HCT116 (cell line): ENCODE data around the gene MYO7A. TPM values are rescaled to one million over a fixed set of nuclear protein-coding genes. Genes with fewer than 3 reads are reported as not detected.

Experiments used
- ATAC-seq: fragments of 200-7000 bp; cut with Tn5 transposase; 2 replicates; pipeline ENCODE4 v1.9.1; 2020; ENCODE audit warnings: mild to moderate bottlenecking, moderate library complexity
- BruUV-seq: library from RNA; stranded (reverse); fragments of 400-500 nt; replicated peaks from 2 replicates; lab custom pipeline; 2021; lab: Mats Ljungman, UMichigan
- CTCF ChIA-PET: fragments of 300-600 bp; sonication (Branson Sonifier 250); formaldehyde crosslinking; loops from one replicate; lab custom pipeline; 2021; ENCODE audit warnings: antibody characterized with exemption; lab: Charles Lee
- POLR2A ChIA-PET: fragments of 300-600, 350-600 bp; sonication (Branson Sonifier 250); formaldehyde crosslinking; loops from one replicate; lab custom pipeline; 2021; ENCODE audit warnings: antibody characterized with exemption; lab: Charles Lee
- RAD21 ChIA-PET, 2 experiments: fragments of 300-600 bp; sonication (Branson Sonifier 250); formaldehyde crosslinking; loops; one replicate each; lab custom pipeline; 2023; ENCODE audit warnings: low total read pairs in 2 of 2; ENCODE audit not compliant: uncharacterized antibody in 2 of 2, unreplicated experiment in 2 of 2, low non-redundant PET in 1 of 2; lab: Charles Lee
- DNase-seq: peaks from one replicate; pipeline ENCODE4 v3.0.0-alpha.2; 2010; ENCODE audit warnings: low read depth, low spot score
- H2AFZ ChIP-seq: fragments of 200-600 bp; shearing (Covaris generic), sonication (generic); 2 replicates; pipeline ENCODE4 v1.6.1; 2017; ENCODE audit warnings: low read depth, mixed run types, mixed read lengths, antibody characterized with exemption, low read length; ENCODE audit not compliant: poor library complexity, severe bottlenecking
- H3K27ac ChIP-seq: 2 replicates; pipeline ENCODE4 v1.5.1; 2012; ENCODE audit warnings: low read depth, low read length
- H3K27me3 ChIP-seq: fragments of 200-600 bp; sonication (generic); 2 replicates; pipeline ENCODE4 v1.6.1; 2016; ENCODE audit warnings: mixed run types, low read length, mixed read lengths; ENCODE audit not compliant: insufficient read depth
- H3K36me3 ChIP-seq, 2 experiments: fragments of 200-500 bp in 1 of 2; fragments of 200-600 bp in 1 of 2; sonication (Bioruptor generic) in 1 of 2; sonication (generic) in 1 of 2; 2 replicates each; pipeline versions ENCODE4 v1.5.1 to v1.6.1; 2014 to 2016; ENCODE audit warnings: low read length in 2 of 2, inconsistent platforms in 1 of 2, mixed read lengths in 1 of 2, mixed run types in 1 of 2; ENCODE audit not compliant: insufficient read depth in 2 of 2, control insufficient read depth in 1 of 2
- H3K4me1 ChIP-seq, 2 experiments: fragments of 200-600 bp in 1 of 2; sonication (generic) in 1 of 2; 2 replicates each; pipeline versions ENCODE4 v1.5.1 to v1.6.1; 2012 to 2017; ENCODE audit warnings: low read length in 2 of 2, inconsistent platforms in 1 of 2, mild to moderate bottlenecking in 1 of 2, mixed read lengths in 1 of 2, mixed run types in 1 of 2, moderate library complexity in 1 of 2; ENCODE audit not compliant: insufficient read depth in 2 of 2, control insufficient read depth in 1 of 2
- H3K4me2 ChIP-seq: fragments of 200-600 bp; sonication (generic); 2 replicates; pipeline ENCODE4 v1.6.1; 2017; ENCODE audit warnings: mixed run types, low read length, mixed read lengths
- H3K4me3 ChIP-seq, 2 experiments: fragments of 200-600 bp in 1 of 2; sonication (generic) in 1 of 2; replicated peaks in 1 of 2; 2 replicates each; pipeline ENCODE4 v1.5.1; 2011 to 2016; ENCODE audit warnings: low read length in 2 of 2, control low read depth in 1 of 2, low read depth in 1 of 2, mild to moderate bottlenecking in 1 of 2, mixed read lengths in 1 of 2, mixed run types in 1 of 2
- H3K79me2 ChIP-seq: fragments of 200-600 bp; sonication (generic); 2 replicates; pipeline ENCODE4 v1.6.1; 2017; ENCODE audit warnings: mild to moderate bottlenecking, mixed run types, low read length, moderate library complexity, mixed read lengths; ENCODE audit not compliant: insufficient read depth
- H3K9ac ChIP-seq: fragments of 200-600 bp; sonication (generic); 2 replicates; pipeline ENCODE4 v1.6.1; 2016; ENCODE audit warnings: low read length, mixed read lengths
- H3K9me2 ChIP-seq: fragments of 200-600 bp; sonication (generic), shearing (Covaris generic); 2 replicates; pipeline ENCODE4 v1.6.1; 2017; ENCODE audit warnings: mixed run types, mild to moderate bottlenecking, moderate library complexity; ENCODE audit not compliant: insufficient read depth
- H3K9me3 ChIP-seq, 2 experiments: fragments of 200-500 bp in 1 of 2; fragments of 200-600 bp in 1 of 2; sonication (Bioruptor generic) in 1 of 2; sonication (generic) in 1 of 2; 2 replicates each; pipeline ENCODE4 v1.6.1; 2014 to 2017; ENCODE audit warnings: low read length in 2 of 2, mixed read lengths in 2 of 2, inconsistent platforms in 1 of 2, low read depth in 1 of 2, mild to moderate bottlenecking in 1 of 2, mixed run types in 1 of 2, moderate library complexity in 1 of 2; ENCODE audit not compliant: control insufficient read depth in 1 of 2, insufficient read depth in 1 of 2
- H4K20me1 ChIP-seq: fragments of 200-600 bp; sonication (generic), shearing (Covaris generic); 2 replicates; pipeline ENCODE4 v1.6.1; 2017; ENCODE audit warnings: mixed run types, mild to moderate bottlenecking, moderate library complexity; ENCODE audit not compliant: insufficient read depth
- ATF3 ChIP-seq: IDR thresholded peaks from 2 replicates; pipeline ENCODE4 v1.6.1; 2012
- CBX3 ChIP-seq: IDR thresholded peaks from 2 replicates; pipeline ENCODE4 v1.6.1; 2012; ENCODE audit warnings: low read depth
- CEBPB ChIP-seq: IDR thresholded peaks from 2 replicates; pipeline ENCODE4 v1.6.1; 2012; ENCODE audit warnings: low read depth
- CTCF ChIP-seq, 3 experiments: fragments of 200-600 bp in 1 of 3; sonication (generic) in 1 of 3; IDR thresholded peaks in 2 of 3; conservative IDR thresholded peaks in 1 of 3; 2 replicates each; pipeline ENCODE4 v1.5.1; 2012 to 2017; ENCODE audit warnings: low read depth in 2 of 3, low read length in 2 of 3, antibody characterized with exemption in 1 of 3, borderline replicate concordance in 1 of 3, control low read depth in 1 of 3, mild to moderate bottlenecking in 1 of 3, mixed read lengths in 1 of 3, mixed run types in 1 of 3, moderate library complexity in 1 of 3; ENCODE audit not compliant: insufficient read depth in 1 of 3
- ELF1 ChIP-seq: IDR thresholded peaks from 2 replicates; pipeline ENCODE4 v1.6.1; 2012; ENCODE audit warnings: low read depth, borderline replicate concordance
- EZH2 ChIP-seq: fragments of 200-600 bp; sonication (generic); IDR thresholded peaks from 2 replicates; pipeline ENCODE4 v1.6.1; 2017; ENCODE audit warnings: antibody characterized with exemption, mixed run types
- POLR2A ChIP-seq: IDR thresholded peaks from 2 replicates; pipeline ENCODE4 v1.7.0; 2011; ENCODE audit warnings: borderline replicate concordance; ENCODE audit not compliant: insufficient read depth, insufficient read length; ENCODE audit errors: extremely low read depth
- POLR2AphosphoS5 ChIP-seq: IDR thresholded peaks from 2 replicates; pipeline ENCODE4 v1.6.1; 2011; ENCODE audit warnings: mild to moderate bottlenecking, low read depth, low read length, moderate library complexity
- RAD21 ChIP-seq: IDR thresholded peaks from 2 replicates; pipeline ENCODE4 v1.6.1; 2012; ENCODE audit warnings: low read depth, mild to moderate bottlenecking
- REST ChIP-seq: IDR thresholded peaks from 2 replicates; pipeline ENCODE4 v1.6.1; 2012; ENCODE audit warnings: low read depth
- SIN3A ChIP-seq: IDR thresholded peaks from 2 replicates; pipeline ENCODE4 v1.6.1; 2012; ENCODE audit warnings: low read depth
- SP1 ChIP-seq: IDR thresholded peaks from 2 replicates; pipeline ENCODE4 v1.6.1; 2012; ENCODE audit warnings: low read depth
- SRF ChIP-seq: IDR thresholded peaks from 2 replicates; pipeline ENCODE4 v1.6.1; 2012; ENCODE audit warnings: low read depth
- TCF7L2 ChIP-seq: IDR thresholded peaks from 2 replicates; pipeline ENCODE4 v1.7.0; 2011; ENCODE audit warnings: borderline replicate concordance, inconsistent platforms; ENCODE audit not compliant: insufficient read depth, insufficient read length; ENCODE audit errors: extremely low read depth
- YY1 ChIP-seq: IDR thresholded peaks from 2 replicates; pipeline ENCODE4 v1.6.1; 2011; ENCODE audit warnings: low read length, low read depth, moderate library complexity, mild to moderate bottlenecking; ENCODE audit not compliant: insufficient replicate concordance; ENCODE audit errors: extremely low read depth
- ZBTB33 ChIP-seq: IDR thresholded peaks from 2 replicates; pipeline ENCODE4 v1.6.1; 2011; ENCODE audit warnings: mild to moderate bottlenecking, low read length, moderate library complexity; ENCODE audit not compliant: insufficient replicate concordance; ENCODE audit errors: extremely low read depth
- intact Hi-C: fragments of 100-400 bp; cut with micrococcal nuclease; formaldehyde crosslinking; loops from 2 replicates; pipeline ENCODE4 v1.10.0; 2022
- total RNA-seq: library from RNA; stranded (reverse); gene quantifications from one replicate; pipeline ENCODE4 v1.2.1, GENCODE V29; 2021; ENCODE audit not compliant: unreplicated experiment

The MYO7A gene
- total RNA-seq, 1 experiment from 2014 or later = 1.8 TPM

- ChIA-PET RAD21 (no interaction called here), POLR2A (no interaction called here), CTCF (interaction anchor here (1.4 to 4.0 kb wide), 3 partner anchors 15 to 142 kb away, joined by 3 to 31 read pairs (median 26); partner anchors contain the start of gene MYO7A)
- Histone ChIP-seq H3K36me3 (no peaks in the 10 kb centered on the region), H3K4me2 (no peak overlapping the region), H3K9me2 (no peaks in the 10 kb centered on the region), H3K4me3 (no peak overlapping the region), H2AFZ (no peak overlapping the region), H3K9me3 (no peaks in the 10 kb centered on the region), H3K27ac (no peak overlapping the region), H3K9ac (no peak overlapping the region), H3K79me2 (no peaks in the 10 kb centered on the region), H3K4me1 (peaks cover 0 to 14% of the 10 kb centered on the region in 2 experiments; a peak in 3 of 4 replicates), H4K20me1 (no peaks in the 10 kb centered on the region), H3K27me3 (no peaks in the 10 kb centered on the region)
- BruUV-seq = no TSS peak
- no peak for ATAC-seq
- TF ChIP-seq SRF (no peak), RAD21 (no peak), SIN3A (no peak), YY1 (no peak), SP1 (no peak), ATF3 (no peak), CEBPB (no peak), ELF1 (no peak), POLR2A (no peak), ZBTB33 (no peak), CBX3 (no peak), REST (no peak), EZH2 (no peak), TCF7L2 (no peak), POLR2AphosphoS5 (no peak), CTCF (IDR thresholded peaks at IDR 0.05 in 2 of 3, conservative IDR thresholded peaks at IDR 0.05 in 1 of 3; ENCODE audit: borderline replicate concordance in 1 of 3, insufficient read depth in 1 of 3, low read depth in 2 of 3, low read length in 2 of 3) (no peak)
- intact Hi-C loops = loop anchor here (5.0 to 10.0 kb wide), 2 partner anchors 265 to 457 kb away; no protein-coding TSS in a partner anchor
- no peak for DNase-seq
Observed at GRCh38 chr11:77189588-77190210, 61.7 kb downstream of the MYO7A start.
